Testis (tissue), 3 donors: Measurements from ENCODE around the gene C1QL4. TPM values are rescaled to one million over a fixed set of nuclear protein-coding genes. Genes with fewer than 3 reads are reported as not detected.

Source experiments
- DNase-seq: peaks from one replicate; pipeline ENCODE4 v3.0.0-alpha.2; 2019
- H3K27ac ChIP-seq, 2 donors: fragments of 200-600 bp; sonication (generic); one replicate each; pipeline ENCODE4 v1.5.1; 2019
- H3K27me3 ChIP-seq: fragments of 200-600 bp; sonication (generic); one replicate; pipeline ENCODE4 v1.5.1; 2019
- H3K36me3 ChIP-seq: fragments of 200-600 bp; sonication (generic); one replicate; pipeline ENCODE4 v1.5.1; 2017; ENCODE audit warnings: low read depth; ENCODE audit errors: missing control alignments
- H3K4me1 ChIP-seq: fragments of 200-600 bp; sonication (generic); one replicate; pipeline ENCODE4 v1.5.1; 2019
- H3K4me3 ChIP-seq, 2 donors: fragments of 200-600 bp; sonication (generic); one replicate each; pipeline ENCODE4 v1.5.1; 2017 to 2019
- H3K9me3 ChIP-seq: fragments of 200-600 bp; sonication (generic); one replicate; pipeline ENCODE4 v1.5.1; 2017
- POLR2A ChIP-seq: fragments of 450-650 bp; IDR thresholded peaks from one replicate; pipeline ENCODE4 v1.6.1; 2017; ENCODE audit warnings: antibody characterized with exemption, mild to moderate bottlenecking, moderate library complexity
- WGBS, 2 donors: methylation state at CpG; one replicate each; pipeline ENCODE4 v1.1.5; 2018; 5-methylcytosine and 5-hydroxymethylcytosine counted together
- intact Hi-C: fragments of 100-400 bp; cut with DNase I; formaldehyde crosslinking; loops from one replicate; pipeline ENCODE4 v1.15.1; 2023; ENCODE audit warnings: low total_unique reads
- polyA plus RNA-seq: library from polyadenylated mRNA; stranded (reverse); fragments of 350-450 nt; fragmentation: Illumina TruSeq; extraction: RNeasy Lipid Tissue Mini Kit (QIAGEN cat#74804); gene quantifications from one replicate; pipeline ENCODE4 v1.2.3, GENCODE V29; 2014; ENCODE audit warnings: low read depth, low replicate concordance; ENCODE audit not compliant: insufficient read depth
- total RNA-seq, 2 donors: library from RNA; depleted of rRNA; stranded (reverse); fragments of >200 nt; gene quantifications; one replicate each; pipeline ENCODE4 v1.2.3, GENCODE V29; 2016
- TF ChIP-seq, protein P1 (sequence below), 3 experiments: fragments of 450-650 bp in 2 of 3; fragments of 200-600 bp in 1 of 3; sonication (generic) in 1 of 3; IDR thresholded peaks; one replicate each; pipeline ENCODE4 v1.5.1; 2016 to 2019; ENCODE audit warnings: antibody characterized with exemption in 3 of 3, mild to moderate bottlenecking in 2 of 3, moderate library complexity in 1 of 3

C1QL4 gene
- total and polyA plus RNA-seq, 3 donors from 2014 or later, result 2.9 to 5.5 (median 3.3) TPM

DNA sequence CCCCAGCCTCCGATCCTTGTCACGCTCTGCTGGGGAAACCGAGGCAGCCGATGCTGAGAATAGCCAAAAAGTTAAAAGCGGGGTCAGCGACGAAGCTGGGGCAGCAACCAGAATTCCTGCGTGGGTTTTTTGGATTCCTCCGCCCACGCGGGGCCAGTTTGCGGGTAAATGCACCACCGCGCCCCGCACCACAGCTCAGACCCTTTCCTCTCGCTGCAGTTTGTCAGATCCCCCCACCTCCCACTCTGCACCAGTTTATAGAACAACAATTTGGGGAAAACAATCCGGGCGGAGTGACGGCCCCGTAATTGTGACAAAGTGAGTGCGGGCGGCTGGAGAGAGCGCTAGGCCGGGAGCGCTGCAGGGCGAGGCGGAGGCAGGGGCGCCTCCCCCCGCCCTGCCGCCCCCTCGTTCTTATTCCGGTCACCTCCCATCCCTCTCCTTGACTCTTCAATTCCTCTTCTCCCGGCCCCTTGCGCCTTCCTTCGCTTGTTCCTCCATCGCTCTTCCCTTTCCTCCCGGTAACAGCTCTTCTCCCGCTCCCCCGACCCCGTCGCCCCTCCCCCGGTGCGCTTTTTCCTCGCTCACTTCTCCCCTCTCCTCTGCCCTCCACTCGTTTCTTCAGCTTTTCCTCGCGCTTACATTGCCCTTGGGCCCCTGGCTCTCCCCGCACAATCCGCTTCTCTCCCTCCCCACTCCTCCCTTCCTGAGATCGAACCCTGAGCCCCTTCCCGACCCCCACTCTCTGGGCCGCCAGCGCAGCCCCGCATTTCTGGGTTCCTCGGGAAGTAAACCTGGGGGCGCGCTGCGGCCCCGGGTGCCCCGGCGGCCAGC lies 9.1 kb upstream of the C1QL4 start:
- peaks cover 48% of the 10 kb centered on the region for H3K4me1 ChIP-seq
- TF ChIP-seq, protein P1, sequence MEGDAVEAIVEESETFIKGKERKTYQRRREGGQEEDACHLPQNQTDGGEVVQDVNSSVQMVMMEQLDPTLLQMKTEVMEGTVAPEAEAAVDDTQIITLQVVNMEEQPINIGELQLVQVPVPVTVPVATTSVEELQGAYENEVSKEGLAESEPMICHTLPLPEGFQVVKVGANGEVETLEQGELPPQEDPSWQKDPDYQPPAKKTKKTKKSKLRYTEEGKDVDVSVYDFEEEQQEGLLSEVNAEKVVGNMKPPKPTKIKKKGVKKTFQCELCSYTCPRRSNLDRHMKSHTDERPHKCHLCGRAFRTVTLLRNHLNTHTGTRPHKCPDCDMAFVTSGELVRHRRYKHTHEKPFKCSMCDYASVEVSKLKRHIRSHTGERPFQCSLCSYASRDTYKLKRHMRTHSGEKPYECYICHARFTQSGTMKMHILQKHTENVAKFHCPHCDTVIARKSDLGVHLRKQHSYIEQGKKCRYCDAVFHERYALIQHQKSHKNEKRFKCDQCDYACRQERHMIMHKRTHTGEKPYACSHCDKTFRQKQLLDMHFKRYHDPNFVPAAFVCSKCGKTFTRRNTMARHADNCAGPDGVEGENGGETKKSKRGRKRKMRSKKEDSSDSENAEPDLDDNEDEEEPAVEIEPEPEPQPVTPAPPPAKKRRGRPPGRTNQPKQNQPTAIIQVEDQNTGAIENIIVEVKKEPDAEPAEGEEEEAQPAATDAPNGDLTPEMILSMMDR (IDR thresholded peaks at IDR 0.05), result no peak
- TF ChIP-seq POLR2A, result no peak
- no peaks in the 10 kb centered on the region for H3K9me3 ChIP-seq
- H3K4me3 ChIP-seq, result peak overlapping the region in 1 of 2 donors; percentile 49
- no peaks in the 10 kb centered on the region for H3K36me3 ChIP-seq
- H3K27ac ChIP-seq, result no peak overlapping the region
- H3K27me3 ChIP-seq, result no peaks in the 10 kb centered on the region
- peak; percentile 12 for DNase-seq
- WGBS, 2 donors, result 3% methylated on average over 57 to 61 of the region's 61 CpGs
- intact Hi-C loops, result loop anchor here (10.0 kb wide), 1 partner anchor 169 kb away; no protein-coding TSS in a partner anchor

DNA sequence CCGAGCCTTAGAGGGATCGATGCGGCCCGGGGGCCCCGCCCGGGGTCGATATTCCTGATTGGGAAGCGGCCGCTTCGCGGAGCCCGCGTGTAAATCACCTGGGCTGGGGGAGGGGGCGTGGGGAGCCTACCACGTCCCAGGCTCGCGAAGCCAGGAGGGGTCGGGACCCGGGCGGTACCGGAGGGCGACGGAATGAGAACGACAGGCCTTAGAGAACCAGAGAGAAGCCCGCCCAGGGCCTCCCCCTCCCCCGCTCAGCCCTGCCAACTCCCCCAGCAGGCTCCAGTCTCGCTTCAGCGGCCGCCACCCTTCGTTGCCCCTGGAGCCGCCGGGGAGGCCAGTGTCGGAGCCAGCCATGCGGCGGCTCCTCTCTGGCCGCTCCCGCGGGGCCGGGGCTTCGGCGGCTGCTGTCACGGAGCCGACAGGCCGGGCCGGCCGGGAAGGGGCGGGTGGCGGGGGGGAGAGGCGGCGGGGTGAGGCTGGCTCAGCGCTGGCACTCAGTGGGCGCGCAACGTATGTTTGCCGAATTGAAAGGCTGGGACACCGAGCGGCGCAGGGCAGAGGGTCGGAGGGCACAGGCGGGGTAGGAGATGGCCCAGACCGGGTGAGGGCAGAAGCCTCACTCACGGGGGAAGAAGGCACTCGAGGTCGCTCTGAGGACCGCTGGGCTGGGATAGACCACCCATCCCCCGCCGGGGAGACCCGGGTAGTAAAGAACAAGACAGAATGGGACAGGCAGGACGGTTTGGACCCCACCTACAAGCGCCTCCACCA lies 8.2 kb upstream of the C1QL4 start:
- no peak overlapping the region for H3K27ac ChIP-seq
- 2 to 13% methylated on average over 9 to 48 of the region's 70 CpGs for WGBS, 2 donors
- DNase-seq, result peak; percentile 30
- peak overlapping the region; percentile 18 to 49 for H3K4me3 ChIP-seq
- H3K9me3 ChIP-seq, result no peaks in the 10 kb centered on the region
- H3K4me1 ChIP-seq, result peaks cover 48% of the 10 kb centered on the region
- H3K27me3 ChIP-seq, result no peaks in the 10 kb centered on the region
- TF ChIP-seq, protein P1 (IDR thresholded peaks at IDR 0.05), result no peak
- TF ChIP-seq POLR2A, result no peak
- intact Hi-C loops, result loop anchor here (10.0 kb wide), 1 partner anchor 170 kb away; no protein-coding TSS in a partner anchor
- no peaks in the 10 kb centered on the region for H3K36me3 ChIP-seq

GRCh38 chr12:49344486-49345050 lies 7.6 kb upstream of the C1QL4 start:
- Histone ChIP-seq H3K27ac (no peak overlapping the region), H3K4me3 (peak overlapping the region in 1 of 2 donors; percentile 49), H3K27me3 (no peaks in the 10 kb centered on the region), H3K9me3 (no peaks in the 10 kb centered on the region), H3K4me1 (peaks cover 48% of the 10 kb centered on the region), H3K36me3 (no peaks in the 10 kb centered on the region)
- 22 to 42% methylated on average over 12 to 15 of the region's 15 CpGs for WGBS, 2 donors
- DNase-seq, result peak; percentile 9
- intact Hi-C loops, result loop anchor here (10.0 kb wide), 1 partner anchor 170 kb away; no protein-coding TSS in a partner anchor
- no peak for TF ChIP-seq POLR2A
- TF ChIP-seq, protein P1 (IDR thresholded peaks at IDR 0.05), result no peak

DNA sequence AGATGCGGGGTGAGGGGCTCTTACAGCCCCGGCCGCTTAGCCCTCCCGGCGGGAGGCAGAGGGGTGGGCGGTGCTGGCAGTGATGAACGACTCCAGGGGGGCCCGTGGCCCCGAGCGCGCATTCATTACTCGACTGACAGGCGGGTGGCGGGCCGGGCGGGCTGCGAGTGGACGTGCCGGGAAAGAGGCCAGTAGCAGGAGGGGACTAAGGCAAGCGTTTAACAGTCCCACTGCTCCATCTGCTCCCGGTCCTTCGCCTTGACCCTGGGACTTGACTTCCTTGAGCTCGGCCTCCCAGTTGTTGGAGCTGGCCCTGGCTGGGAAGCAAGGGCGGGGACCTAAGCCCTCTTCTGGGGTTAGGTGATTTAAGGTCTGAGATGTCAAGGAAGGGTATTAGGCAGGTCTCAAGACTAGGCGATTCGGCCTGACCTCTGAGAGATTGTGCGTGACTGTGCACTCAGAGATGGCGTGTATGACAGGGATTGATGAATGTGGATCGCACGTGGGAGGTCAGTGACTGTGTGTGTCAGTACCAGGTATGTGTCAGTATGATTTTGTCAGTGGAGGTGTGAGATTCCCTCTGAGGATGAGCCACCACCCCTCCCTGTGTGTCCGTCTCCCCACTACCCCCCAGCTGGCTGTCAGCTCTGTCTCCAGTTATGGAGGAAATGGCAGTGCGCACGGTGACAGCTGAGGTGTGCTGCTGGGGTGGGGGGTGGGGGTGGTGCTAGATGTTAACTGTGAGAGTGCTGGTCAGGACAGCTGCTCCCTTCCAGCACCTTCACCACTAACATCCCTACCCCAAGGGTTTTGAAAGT lies 6.1 kb upstream of the C1QL4 start:
- no peak for DNase-seq
- Histone ChIP-seq H3K4me3 (peak overlapping the region; percentile 27 to 39), H3K27me3 (no peaks in the 10 kb centered on the region), H3K36me3 (no peaks in the 10 kb centered on the region), H3K4me1 (peaks cover 45% of the 10 kb centered on the region), H3K9me3 (no peaks in the 10 kb centered on the region), H3K27ac (no peak overlapping the region)
- intact Hi-C loops, result loop anchor here (10.0 kb wide), 1 partner anchor 172 kb away; no protein-coding TSS in a partner anchor
- WGBS, 2 donors, result 4 to 8% methylated on average over 9 to 33 of the region's 33 CpGs
- TF ChIP-seq, protein P1 (IDR thresholded peaks at IDR 0.05), result no peak
- TF ChIP-seq POLR2A, result no peak
